K562 (cell line): ENCODE results near the gene POLR1D. TPM values are rescaled to one million over a fixed set of nuclear protein-coding genes. Genes with fewer than 3 reads are reported as not detected.

ENCODE experiments used
- ATAC-seq: fragments of 200-7000 bp; cut with Tn5 transposase; 3 replicates; pipeline ENCODE4 v1.9.1; 2020; ENCODE audit warnings: moderate library complexity
- BruUV-seq: library from RNA; stranded (reverse); fragments of 400-500 nt; replicated peaks from 2 replicates; lab custom pipeline; 2021; lab: Mats Ljungman, UMichigan
- CTCF ChIA-PET: fragments of 300-600 bp; formaldehyde crosslinking; extraction: SDS; loops from one replicate; lab custom pipeline; 2021; ENCODE audit warnings: low intra/inter-chr PET ratio; lab: Yijun Ruan, JAX
- POLR2A ChIA-PET: fragments of 300-600, 350-650 bp; sonication (Branson Sonifier 250); formaldehyde crosslinking; extraction: SDS; loops from one replicate; lab custom pipeline; 2021; ENCODE audit warnings: antibody characterized with exemption, inconsistent platforms; lab: Yijun Ruan, JAX
- DNase-seq, 4 experiments: peaks; one replicate each; pipeline versions ENCODE4 v3.0.0 to v3.0.0-alpha.2; 2011 to 2018; ENCODE audit warnings: low spot score in 3 of 4, mixed read lengths in 3 of 4; ENCODE audit errors: extremely low read depth in 1 of 4
- FAIRE-seq: peaks from 2 replicates; lab custom pipeline; 2011; peaks lifted over from hg19 to GRCh38; lab: Jason Lieb, UNC
- H2AFZ ChIP-seq: 2 replicates; pipeline ENCODE4 v1.6.0; 2011; ENCODE audit warnings: low read depth, low read length, control low read depth, inconsistent platforms
- H3K27ac ChIP-seq: fragments of 200-600 bp; 3 replicates; pipeline ENCODE4 v1.8.0; 2011; ENCODE audit warnings: low read depth, mild to moderate bottlenecking, control low read depth, inconsistent platforms, low read length, moderate library complexity, mixed read lengths; ENCODE audit errors: extremely low read depth
- H3K27me3 ChIP-seq, 2 experiments: fragments of 300-600 bp in 1 of 2; 2 replicates in 1 of 2; 3 replicates in 1 of 2; pipeline versions ENCODE4 v1.6.0 to v1.8.0; 2011; ENCODE audit warnings: inconsistent platforms in 2 of 2, low read length in 2 of 2, mild to moderate bottlenecking in 1 of 2, mixed read lengths in 1 of 2, moderate library complexity in 1 of 2; ENCODE audit not compliant: control insufficient read depth in 2 of 2, insufficient read depth in 2 of 2
- H3K36me3 ChIP-seq: fragments of 300-600 bp; 3 replicates; pipeline ENCODE4 v1.8.0; 2011; ENCODE audit warnings: mild to moderate bottlenecking, low read length, inconsistent platforms; ENCODE audit not compliant: control insufficient read depth, insufficient read depth
- H3K4me1 ChIP-seq, 2 experiments: fragments of 200-600 bp in 1 of 2; replicated peaks in 1 of 2; 2 replicates in 1 of 2; 3 replicates in 1 of 2; pipeline versions ENCODE4 v1.5.1 to v1.8.0; 2011; ENCODE audit warnings: inconsistent platforms in 2 of 2, low read length in 2 of 2, mild to moderate bottlenecking in 1 of 2, mixed read lengths in 1 of 2, moderate library complexity in 1 of 2; ENCODE audit not compliant: control insufficient read depth in 2 of 2, insufficient read depth in 2 of 2
- H3K4me2 ChIP-seq: 2 replicates; pipeline ENCODE4 v1.6.1; 2011; ENCODE audit warnings: low read length, control low read depth, inconsistent platforms, mixed read lengths; ENCODE audit not compliant: insufficient read depth
- H3K4me3 ChIP-seq: fragments of 200-600 bp; sonication (generic), shearing (Covaris generic); 2 replicates; pipeline ENCODE4 v1.5.1; 2016; ENCODE audit warnings: control low read depth, inconsistent platforms
- H3K79me2 ChIP-seq: fragments of 200-600 bp; 3 replicates; pipeline ENCODE4 v1.8.0; 2011; ENCODE audit warnings: low read length, inconsistent platforms; ENCODE audit not compliant: control insufficient read depth, insufficient read depth
- H3K9ac ChIP-seq, 2 experiments: 2 replicates each; pipeline versions ENCODE4 v1.6.0 to v1.6.1; 2011; ENCODE audit warnings: low read depth in 2 of 2, low read length in 2 of 2, control low read depth in 1 of 2, inconsistent platforms in 1 of 2, mild to moderate bottlenecking in 1 of 2, mixed read lengths in 1 of 2; ENCODE audit not compliant: insufficient read depth in 1 of 2
- H3K9me1 ChIP-seq: one replicate; pipeline ENCODE4 v1.6.0; 2011; ENCODE audit warnings: inconsistent platforms, mild to moderate bottlenecking, low read length, moderate library complexity; ENCODE audit not compliant: control insufficient read depth, insufficient read depth
- H3K9me3 ChIP-seq: replicated peaks from 2 replicates; pipeline ENCODE4 v1.5.1; 2011; ENCODE audit warnings: low read depth, low read length, inconsistent platforms; ENCODE audit not compliant: control insufficient read depth, insufficient read depth
- H4K20me1 ChIP-seq: replicated peaks from 2 replicates; pipeline ENCODE4 v1.6.1; 2011; ENCODE audit warnings: low read length, inconsistent platforms, mixed read lengths; ENCODE audit not compliant: control insufficient read depth, insufficient read depth
- CHD1 ChIP-seq: fragments of 200-600 bp; sonication (generic); IDR thresholded peaks from one replicate; pipeline ENCODE4 v1.6.1; 2012; ENCODE audit warnings: mild to moderate bottlenecking, moderate library complexity, low read length, inconsistent platforms
- E2F3 ChIP-seq: fragments of 250-450 bp; sonication (Bioruptor Pico); IDR thresholded peaks from 2 replicates; pipeline ENCODE4 v1.4.0; 2020; ENCODE audit warnings: mild to moderate bottlenecking
- HNRNPK ChIP-seq: fragments of 200-400 bp; formaldehyde crosslinking; IDR thresholded peaks from one replicate; pipeline ENCODE4 v1.6.1; 2018; ENCODE audit warnings: mild to moderate bottlenecking, low read depth, low read length; ENCODE audit not compliant: poor library complexity, severe bottlenecking
- NCOA6 ChIP-seq: fragments of 450-650 bp; IDR thresholded peaks from 2 replicates; pipeline ENCODE4 v1.6.1; 2017; ENCODE audit warnings: mild to moderate bottlenecking
- PHTF2 ChIP-seq: fragments of 250-450 bp; sonication (Bioruptor Pico); IDR thresholded peaks from 2 replicates; pipeline ENCODE4 v1.5.0; 2021; ENCODE audit warnings: mild to moderate bottlenecking
- TRIM24 ChIP-seq, 2 experiments: fragments of 450-650 bp; IDR thresholded peaks; 2 replicates each; pipeline ENCODE4 v1.6.1; 2016
- ZC3H4 ChIP-seq: sonication (generic); formaldehyde crosslinking; IDR thresholded peaks from 2 replicates; pipeline ENCODE4 v1.9.0; 2021; ENCODE audit warnings: missing genetic modification reagents, borderline replicate concordance
- ZNF584 ChIP-seq: fragments of 200-800 bp; sonication (Bioruptor generic); IDR thresholded peaks from 2 replicates; pipeline ENCODE4 v1.6.1; 2016; ENCODE audit warnings: low read depth, mild to moderate bottlenecking, missing genetic modification characterization, missing compliant biosample characterization
- WGBS: fragments of 100-300 bp; shearing (Covaris generic); methylation state at CpG from one replicate; pipeline ENCODE4 v1.1.6; 2016; ENCODE audit warnings: low coverage, mixed read lengths; ENCODE audit not compliant: insufficient coverage; ENCODE audit errors: missing lambda C conversion rate; 5-methylcytosine and 5-hydroxymethylcytosine counted together
- in situ Hi-C: fragments of 300-500 bp; cut with MboI; formaldehyde crosslinking; loops from 4 replicates; pipeline ENCODE4 v1.15.0; 2018; ENCODE audit warnings: inconsistent platforms, mixed read lengths
- intact Hi-C: fragments of 100-400 bp; cut with micrococcal nuclease; formaldehyde crosslinking; loops from 2 replicates; pipeline ENCODE4 v1.14.2; 2022
- polyA plus RNA-seq, 8 experiments: library from polyadenylated mRNA; depleted of rRNA in 4 of 8; stranded (reverse) in 5 of 8; unstranded in 3 of 8; fragments of >200 nt; fragmentation: Nextera tagmentation in 2 of 8; fragmentation: Illumina TruSeq in 1 of 8; extraction: Ambion mirVana in 2 of 8; extraction: Trizol in 1 of 8; gene quantifications; 2 replicates each; pipeline versions ENCODE4 v1.2.1 to v1.2.3, GENCODE V29; 2011 to 2014; ENCODE audit warnings: inconsistent platforms in 1 of 8, missing spikeins in 1 of 8
- total RNA-seq, 7 experiments: library from RNA; depleted of rRNA in 6 of 7; stranded (reverse); fragments of >200 nt in 6 of 7; fragmentation: Illumina TruSeq in 2 of 7; extraction: Trizol in 2 of 7; gene quantifications; 2 replicates each; pipeline versions ENCODE4 v1.2.1 to v1.2.3, GENCODE V29; 2011 to 2021; ENCODE audit warnings: low replicate concordance in 1 of 7
- TF ChIP-seq, protein P1 (sequence below): sonication (generic); formaldehyde crosslinking; IDR thresholded peaks from 2 replicates; pipeline ENCODE4 v1.8.1; 2023; ENCODE audit warnings: mild to moderate bottlenecking, missing genetic modification reagents
- TF ChIP-seq, protein P2 (sequence below): fragments of 450-650 bp; IDR thresholded peaks from 2 replicates; pipeline ENCODE4 v1.6.1; 2016

The POLR1D gene
- total and polyA plus RNA-seq, 9 of the 15 experiments (the other 6 are each of a cell fraction or from before 2014, with no cell fraction given) = 107 to 188 (median 145) TPM

DNA sequence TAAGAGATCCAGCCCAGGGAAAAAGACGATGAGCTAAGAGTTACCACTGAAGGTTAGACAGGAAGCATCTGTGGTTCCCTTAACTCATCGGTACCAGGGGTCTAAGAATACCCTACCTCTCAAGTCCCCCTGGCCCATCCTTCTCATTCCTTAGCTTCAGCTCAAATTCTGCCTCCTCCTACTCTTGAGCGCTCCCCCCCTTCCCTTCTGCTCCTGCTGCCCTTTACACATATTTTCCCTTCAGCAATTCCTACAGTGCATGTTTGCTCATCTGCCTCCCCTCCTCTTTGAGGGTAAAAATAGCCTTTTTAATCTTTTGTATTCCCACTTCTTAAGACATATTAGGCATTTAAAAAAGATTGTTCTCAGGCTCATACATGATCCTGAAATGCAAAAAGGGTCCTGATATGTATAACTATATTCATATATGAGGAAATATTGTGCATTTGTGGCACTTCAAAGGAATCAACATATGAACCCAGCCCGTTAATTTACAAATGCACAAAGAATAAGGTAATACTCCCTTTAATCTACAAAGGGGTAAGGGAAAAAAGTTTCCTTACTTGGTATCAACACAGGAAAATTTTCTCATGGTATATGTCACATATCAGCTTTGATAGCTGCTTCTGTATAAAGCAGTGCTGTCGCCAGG, 34.5 kb upstream of the POLR1D start:
- ChIA-PET CTCF (no interaction called here), POLR2A (no interaction called here)
- FAIRE-seq (no peak), DNase-seq (no peak), ATAC-seq (no peak)
- in situ Hi-C loops = no loop called here
- Histone ChIP-seq H3K27me3 (no peaks in the 10 kb centered on the region), H3K4me1 (no peaks in the 10 kb centered on the region), H3K36me3 (no peaks in the 10 kb centered on the region), H4K20me1 (no peaks in the 10 kb centered on the region), H3K79me2 (no peaks in the 10 kb centered on the region), H3K9me3 (no peaks in the 10 kb centered on the region), H3K27ac (no peak overlapping the region), H3K4me3 (no peak overlapping the region), H3K9ac (no peak overlapping the region), H3K4me2 (no peak overlapping the region), H3K9me1 (no peaks in the 10 kb centered on the region), H2AFZ (no peak overlapping the region)
- no TSS peak for BruUV-seq
- 81% methylated on average over 5 of the region's 5 CpGs for WGBS
- intact Hi-C loops = no loop called here
- TF ChIP-seq, protein P1, sequence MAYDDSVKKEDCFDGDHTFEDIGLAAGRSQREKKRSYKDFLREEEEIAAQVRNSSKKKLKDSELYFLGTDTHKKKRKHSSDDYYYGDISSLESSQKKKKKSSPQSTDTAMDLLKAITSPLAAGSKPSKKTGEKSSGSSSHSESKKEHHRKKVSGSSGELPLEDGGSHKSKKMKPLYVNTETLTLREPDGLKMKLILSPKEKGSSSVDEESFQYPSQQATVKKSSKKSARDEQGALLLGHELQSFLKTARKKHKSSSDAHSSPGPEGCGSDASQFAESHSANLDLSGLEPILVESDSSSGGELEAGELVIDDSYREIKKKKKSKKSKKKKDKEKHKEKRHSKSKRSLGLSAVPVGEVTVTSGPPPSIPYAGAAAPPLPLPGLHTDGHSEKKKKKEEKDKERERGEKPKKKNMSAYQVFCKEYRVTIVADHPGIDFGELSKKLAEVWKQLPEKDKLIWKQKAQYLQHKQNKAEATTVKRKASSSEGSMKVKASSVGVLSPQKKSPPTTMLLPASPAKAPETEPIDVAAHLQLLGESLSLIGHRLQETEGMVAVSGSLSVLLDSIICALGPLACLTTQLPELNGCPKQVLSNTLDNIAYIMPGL = no peak

DNA sequence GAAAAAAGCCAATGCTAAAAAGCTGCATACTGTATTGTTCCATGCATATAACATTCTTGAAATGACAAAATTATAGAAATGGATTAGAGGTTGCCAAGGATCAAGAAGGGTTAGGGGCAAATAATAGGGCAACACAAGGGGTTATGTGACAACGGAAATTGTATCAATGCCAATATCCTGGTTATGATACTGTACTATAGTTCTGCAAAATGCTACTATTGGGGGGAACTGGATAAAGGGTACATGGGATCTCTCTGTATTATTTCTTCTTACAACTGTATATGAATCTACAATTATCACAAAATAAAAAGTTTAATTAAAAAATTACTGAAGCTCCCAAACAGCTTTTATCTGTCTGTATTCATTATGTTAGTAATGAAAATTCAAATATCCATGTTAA, 33.3 kb upstream of the POLR1D start:
- intact Hi-C loops (no loop called here), in situ Hi-C loops (no loop called here)
- Histone ChIP-seq H3K9me1 (no peaks in the 10 kb centered on the region), H3K9ac (no peak overlapping the region), H3K4me1 (no peaks in the 10 kb centered on the region), H3K36me3 (no peaks in the 10 kb centered on the region), H3K9me3 (no peaks in the 10 kb centered on the region), H3K79me2 (no peaks in the 10 kb centered on the region), H3K27me3 (no peaks in the 10 kb centered on the region), H3K27ac (no peak overlapping the region), H4K20me1 (no peaks in the 10 kb centered on the region)
- ATAC-seq (no peak), DNase-seq (no peak)
- POLR2A ChIA-PET = no interaction called here
- no TSS peak for BruUV-seq
- WGBS = 80% methylated on average over 1 of the region's 1 CpG
- TF ChIP-seq E2F3 (CRISPR knock-in tag) (no peak), PHTF2 (CRISPR knock-in tag) (no peak), CHD1 (no peak), ZC3H4 (CRISPR knock-in tag) (no peak), HNRNPK (no peak), ZNF584 (CRISPR knock-in tag) (no peak), NCOA6 (no peak), TRIM24 (IDR thresholded peaks at IDR 0.05) (no peak)
- TF ChIP-seq, protein P2, sequence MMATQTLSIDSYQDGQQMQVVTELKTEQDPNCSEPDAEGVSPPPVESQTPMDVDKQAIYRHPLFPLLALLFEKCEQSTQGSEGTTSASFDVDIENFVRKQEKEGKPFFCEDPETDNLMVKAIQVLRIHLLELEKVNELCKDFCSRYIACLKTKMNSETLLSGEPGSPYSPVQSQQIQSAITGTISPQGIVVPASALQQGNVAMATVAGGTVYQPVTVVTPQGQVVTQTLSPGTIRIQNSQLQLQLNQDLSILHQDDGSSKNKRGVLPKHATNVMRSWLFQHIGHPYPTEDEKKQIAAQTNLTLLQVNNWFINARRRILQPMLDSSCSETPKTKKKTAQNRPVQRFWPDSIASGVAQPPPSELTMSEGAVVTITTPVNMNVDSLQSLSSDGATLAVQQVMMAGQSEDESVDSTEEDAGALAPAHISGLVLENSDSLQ = no peak
- TF ChIP-seq, all 486 proteins: peak for 0
- Histone ChIP-seq H3K4me2 (no peak overlapping the region), H2AFZ (no peak overlapping the region), H3K4me3 (no peak overlapping the region)
- FAIRE-seq = no peak
- CTCF ChIA-PET = no interaction called here
